ENCODE measurements around the gene RIC1.
"Not testable (repeated sequence)": the region's sequence is repeated elsewhere in the genome, so short reads cannot be mapped to it uniquely, and the experiment has no call there.

The RIC1 gene

DNA sequence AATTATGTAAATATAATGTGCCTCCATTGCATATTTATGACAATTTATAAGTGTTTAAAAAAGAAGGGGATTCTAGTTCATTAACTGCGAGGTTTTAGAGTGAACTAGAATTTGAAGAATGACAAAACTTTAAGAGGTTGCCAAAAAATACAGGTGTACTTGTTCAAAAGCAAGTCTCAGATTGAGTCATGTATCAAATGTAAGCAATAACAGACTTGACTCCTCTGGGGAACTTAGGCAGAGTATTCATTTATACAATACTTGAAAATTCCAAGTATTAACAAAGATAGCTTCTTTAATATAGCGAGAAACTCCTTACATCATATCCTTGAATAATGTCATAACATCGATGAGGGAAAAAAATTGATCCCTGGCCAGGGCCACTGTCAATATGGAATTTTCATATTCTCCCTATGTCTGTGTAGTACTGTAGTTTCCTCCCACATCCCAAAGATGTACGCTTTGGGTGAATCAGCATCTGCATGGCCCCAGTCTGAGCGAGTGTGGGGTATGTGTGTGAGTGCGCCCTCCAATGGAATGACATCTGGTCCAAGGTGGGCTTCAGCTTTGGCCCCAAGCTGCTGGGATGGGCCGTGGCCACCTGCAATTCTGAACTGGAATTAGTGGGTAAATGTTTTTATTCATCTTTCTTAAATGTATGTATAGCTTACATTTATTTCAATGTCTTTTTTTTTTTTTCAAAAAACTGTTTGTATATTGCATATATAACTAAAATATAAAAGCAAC lies 70.1 kb downstream of the RIC1 start:
- no peak for ATAC-seq (replicated peaks)
- Mint-ChIP-seq H3K4me3 (no peak overlapping the region), H3K36me3 (ENCODE audit: insufficient read depth) (no peaks in the 10 kb centered on the region), H3K27ac (no peak overlapping the region), H3K27me3 (no peaks in the 10 kb centered on the region), H3K4me1 (ENCODE audit: low read depth in 2 of 2) (peaks cover 7 to 28% of the 10 kb centered on the region in 2 donors), H3K9me3 (no peaks in the 10 kb centered on the region)
- no peak for DNase-seq

- Mint-ChIP-seq H3K4me3 (no peak overlapping the region), H3K27me3 (no peaks in the 10 kb centered on the region), H3K36me3 (ENCODE audit: insufficient read depth) (peaks cover 8% of the 10 kb centered on the region), H3K4me1 (ENCODE audit: low read depth in 2 of 2) (peaks cover 0 to 3% of the 10 kb centered on the region in 2 donors), H3K27ac (no peak overlapping the region), H3K9me3 (peaks cover 5 to 23% of the 10 kb centered on the region in 2 donors)
- ATAC-seq (replicated peaks) (no peak), DNase-seq (no peak)
Observed at GRCh38 chr9:5708414-5708813, 79.5 kb downstream of the RIC1 start.

DNA sequence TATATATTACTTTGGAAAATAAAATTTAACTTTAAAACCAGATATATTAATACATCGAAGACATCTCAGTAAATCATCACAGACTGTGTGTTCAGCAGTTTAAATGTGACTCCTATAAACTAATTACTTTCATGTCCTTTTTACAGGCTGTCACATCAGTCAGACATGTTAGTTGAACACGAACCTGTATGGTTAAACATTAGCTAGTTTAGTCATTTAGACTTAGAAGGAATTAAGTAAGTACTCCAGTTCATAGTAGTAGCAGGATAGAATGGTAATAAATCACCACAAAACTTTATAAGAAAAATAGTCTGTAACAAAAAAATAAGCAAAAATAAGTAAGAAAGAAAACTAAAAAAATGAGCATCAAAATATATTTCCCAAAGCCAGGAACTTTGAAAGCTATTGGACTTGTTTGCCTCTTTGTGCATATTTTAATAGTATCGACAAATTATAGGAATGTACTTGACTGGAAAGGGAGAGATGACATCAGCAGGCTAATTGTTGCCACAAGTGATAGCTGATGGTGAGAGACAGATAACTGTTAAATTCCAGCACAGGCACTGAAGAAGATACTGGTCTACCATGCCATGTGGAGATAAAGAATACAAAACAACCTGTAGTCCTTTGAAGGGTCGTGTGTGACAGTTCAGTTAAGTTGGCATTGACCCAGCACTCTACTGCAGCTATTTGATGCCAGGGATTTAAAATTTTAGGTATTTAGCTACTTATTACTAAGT lies 83.9 kb downstream of the RIC1 start:
- H3K27me3 Mint-ChIP-seq = no peaks in the 10 kb centered on the region
- peaks cover 2 to 4% of the 10 kb centered on the region in 2 donors for H3K4me1 Mint-ChIP-seq (ENCODE audit: low read depth in 2 of 2)
- peaks cover 14% of the 10 kb centered on the region for H3K36me3 Mint-ChIP-seq (ENCODE audit: insufficient read depth)
- ATAC-seq (replicated peaks) (no peak), DNase-seq (no peak)
- H3K9me3 Mint-ChIP-seq = peaks cover 3 to 17% of the 10 kb centered on the region in 2 donors
- no peak overlapping the region for H3K27ac Mint-ChIP-seq
- no peak overlapping the region for H3K4me3 Mint-ChIP-seq

- H3K9me3 Mint-ChIP-seq = peaks cover 0 to 1% of the 10 kb centered on the region in 2 donors
- H3K36me3 Mint-ChIP-seq (ENCODE audit: insufficient read depth) = peaks cover 11% of the 10 kb centered on the region
- DNase-seq (no peak), ATAC-seq (replicated peaks) (no peak)
- peaks cover 0 to 9% of the 10 kb centered on the region in 2 donors for H3K4me1 Mint-ChIP-seq (ENCODE audit: low read depth in 2 of 2)
- no peak overlapping the region for H3K4me3 Mint-ChIP-seq
- H3K27me3 Mint-ChIP-seq = no peaks in the 10 kb centered on the region
- H3K27ac Mint-ChIP-seq = no peak overlapping the region
Observed at GRCh38 chr9:5714501-5715401, 85.8 kb downstream of the RIC1 start.

GRCh38 chr9:5715548-5716127 lies 86.7 kb downstream of the RIC1 start:
- Mint-ChIP-seq H3K4me3 (no peak overlapping the region), H3K27me3 (no peaks in the 10 kb centered on the region), H3K27ac (no peak overlapping the region), H3K36me3 (ENCODE audit: insufficient read depth) (peaks cover 11% of the 10 kb centered on the region), H3K9me3 (peaks cover 0 to 1% of the 10 kb centered on the region in 2 donors), H3K4me1 (ENCODE audit: low read depth in 2 of 2) (peaks cover 0 to 14% of the 10 kb centered on the region in 2 donors)
- ATAC-seq (replicated peaks) (no peak), DNase-seq (no peak)

- Mint-ChIP-seq H3K4me1 (ENCODE audit: low read depth in 2 of 2) (peaks cover 0 to 14% of the 10 kb centered on the region in 2 donors), H3K36me3 (ENCODE audit: insufficient read depth) (peaks cover 17% of the 10 kb centered on the region)
- H3K27ac Mint-ChIP-seq; H3K4me3 Mint-ChIP-seq; H3K9me3 Mint-ChIP-seq; DNase-seq; H3K27me3 Mint-ChIP-seq; ATAC-seq (replicated peaks): not testable (repeated sequence)
Observed at GRCh38 chr9:5717434-5717833, 88.5 kb downstream of the RIC1 start.

DNA sequence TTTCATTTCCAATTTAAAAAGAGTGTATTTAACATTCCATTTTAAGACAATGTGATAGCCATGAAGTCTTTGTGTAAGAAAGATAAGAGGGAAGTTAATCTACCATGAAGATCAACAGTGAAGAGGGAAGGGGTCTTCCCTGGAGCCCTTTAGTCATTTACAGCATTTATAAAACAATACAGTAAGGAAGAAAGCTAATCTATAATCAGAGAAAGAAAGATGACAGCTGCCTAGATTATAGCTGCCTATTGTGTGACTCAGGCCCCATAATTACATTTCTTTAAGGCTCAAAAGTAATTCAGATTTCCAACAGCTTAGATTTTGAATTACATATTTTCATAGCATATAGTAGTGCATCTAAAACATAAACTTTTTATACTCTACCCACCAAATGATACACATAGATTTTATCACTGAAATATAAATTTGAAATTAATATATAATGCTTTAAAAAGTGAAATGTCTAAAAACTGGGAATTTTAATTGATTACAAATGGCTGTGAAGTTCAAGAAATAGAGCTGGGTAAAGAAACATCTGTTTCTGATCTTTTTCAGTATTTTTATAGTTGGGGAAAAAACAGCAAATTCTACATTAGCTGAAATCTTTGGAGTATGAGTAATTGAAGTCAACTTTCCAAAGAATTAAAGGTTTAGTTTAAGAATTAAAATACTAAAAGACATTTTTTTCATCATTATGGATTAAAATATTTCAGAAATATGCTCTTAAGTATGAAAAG lies 89.6 kb downstream of the RIC1 start:
- no peak for DNase-seq
- H3K36me3 Mint-ChIP-seq (ENCODE audit: insufficient read depth) = peaks cover 13% of the 10 kb centered on the region
- H3K27ac Mint-ChIP-seq = peak overlapping the region in 1 of 2 donors; percentile 4
- H3K4me3 Mint-ChIP-seq = no peak overlapping the region
- H3K9me3 Mint-ChIP-seq = peaks cover 0 to 1% of the 10 kb centered on the region in 2 donors
- H3K27me3 Mint-ChIP-seq = no peaks in the 10 kb centered on the region
- H3K4me1 Mint-ChIP-seq (ENCODE audit: low read depth in 2 of 2) = peaks cover 0 to 14% of the 10 kb centered on the region in 2 donors
- no peak for ATAC-seq (replicated peaks)

DNA sequence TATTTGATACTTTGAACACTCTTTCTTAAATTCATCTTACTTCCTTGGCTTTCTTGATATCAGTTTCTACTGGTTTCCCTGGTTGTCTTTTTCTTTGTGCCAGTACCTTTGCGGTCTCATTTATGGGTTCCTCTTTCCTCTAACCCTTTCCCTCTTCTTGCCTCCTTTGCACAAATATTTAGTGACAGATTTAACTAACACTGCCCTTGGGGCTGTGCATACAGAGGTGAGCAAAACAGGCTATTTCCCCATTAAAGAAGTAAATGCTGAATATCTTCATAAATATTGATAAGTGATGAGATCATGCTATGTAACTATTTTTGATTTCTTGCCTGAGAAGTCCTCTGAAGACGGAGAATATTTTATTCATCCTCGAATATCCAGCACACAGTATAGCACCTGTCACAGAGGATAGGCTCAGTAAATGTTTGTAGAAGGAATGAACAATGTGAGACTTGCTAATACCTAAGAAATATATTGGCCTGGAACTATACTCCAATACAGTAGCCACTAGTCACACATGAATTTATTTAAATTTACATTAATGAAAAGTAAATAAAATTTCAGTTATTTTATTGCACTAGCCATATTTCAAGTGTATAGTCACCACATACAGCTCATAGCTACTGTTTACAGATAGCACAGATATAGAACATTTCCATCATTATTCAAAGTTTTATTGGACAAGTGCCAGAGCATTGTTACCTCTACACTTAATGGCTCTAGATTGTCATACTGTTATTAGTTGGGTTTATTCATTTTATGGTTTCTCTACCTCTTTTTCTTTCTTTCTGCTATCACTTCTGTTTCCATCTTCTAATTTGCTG lies 90.4 kb downstream of the RIC1 start:
- H3K9me3 Mint-ChIP-seq = peaks cover 0 to 1% of the 10 kb centered on the region in 2 donors
- peaks cover 9% of the 10 kb centered on the region for H3K36me3 Mint-ChIP-seq (ENCODE audit: insufficient read depth)
- DNase-seq (no peak), ATAC-seq (replicated peaks) (no peak)
- H3K27me3 Mint-ChIP-seq = no peaks in the 10 kb centered on the region
- H3K4me3 Mint-ChIP-seq = no peak overlapping the region
- peak overlapping the region in 1 of 2 donors; percentile 17 for H3K27ac Mint-ChIP-seq
- H3K4me1 Mint-ChIP-seq (ENCODE audit: low read depth in 2 of 2) = peaks cover 0 to 18% of the 10 kb centered on the region in 2 donors

DNA sequence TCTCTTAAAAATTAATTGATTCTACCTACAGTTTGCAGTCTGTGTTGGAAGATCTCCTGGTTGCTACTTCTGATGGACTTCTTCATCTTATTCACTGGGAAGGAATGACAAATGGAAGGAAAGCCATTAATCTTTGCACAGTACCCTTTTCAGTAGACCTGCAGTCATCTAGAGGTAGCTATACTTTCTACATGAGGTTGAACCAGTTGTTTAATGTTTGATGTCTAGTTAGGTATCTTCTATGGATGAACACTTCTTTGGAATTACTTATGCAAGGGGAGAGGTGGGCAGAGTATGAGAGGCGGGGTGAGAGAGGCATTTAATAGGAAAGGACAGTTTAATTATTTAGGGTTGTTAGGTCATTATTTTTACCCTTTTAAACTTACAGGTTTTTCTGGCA lies 91.2 kb downstream of the RIC1 start:
- H3K36me3 Mint-ChIP-seq (ENCODE audit: insufficient read depth) = peaks cover 9% of the 10 kb centered on the region
- H3K4me1 Mint-ChIP-seq (ENCODE audit: low read depth in 2 of 2) = peaks cover 0 to 18% of the 10 kb centered on the region in 2 donors
- peak overlapping the region; percentile 4 to 17 for H3K27ac Mint-ChIP-seq
- DNase-seq (no peak), ATAC-seq (replicated peaks) (no peak)
- H3K27me3 Mint-ChIP-seq = no peaks in the 10 kb centered on the region
- no peak overlapping the region for H3K4me3 Mint-ChIP-seq
- H3K9me3 Mint-ChIP-seq = peaks cover 0 to 1% of the 10 kb centered on the region in 2 donors

DNA sequence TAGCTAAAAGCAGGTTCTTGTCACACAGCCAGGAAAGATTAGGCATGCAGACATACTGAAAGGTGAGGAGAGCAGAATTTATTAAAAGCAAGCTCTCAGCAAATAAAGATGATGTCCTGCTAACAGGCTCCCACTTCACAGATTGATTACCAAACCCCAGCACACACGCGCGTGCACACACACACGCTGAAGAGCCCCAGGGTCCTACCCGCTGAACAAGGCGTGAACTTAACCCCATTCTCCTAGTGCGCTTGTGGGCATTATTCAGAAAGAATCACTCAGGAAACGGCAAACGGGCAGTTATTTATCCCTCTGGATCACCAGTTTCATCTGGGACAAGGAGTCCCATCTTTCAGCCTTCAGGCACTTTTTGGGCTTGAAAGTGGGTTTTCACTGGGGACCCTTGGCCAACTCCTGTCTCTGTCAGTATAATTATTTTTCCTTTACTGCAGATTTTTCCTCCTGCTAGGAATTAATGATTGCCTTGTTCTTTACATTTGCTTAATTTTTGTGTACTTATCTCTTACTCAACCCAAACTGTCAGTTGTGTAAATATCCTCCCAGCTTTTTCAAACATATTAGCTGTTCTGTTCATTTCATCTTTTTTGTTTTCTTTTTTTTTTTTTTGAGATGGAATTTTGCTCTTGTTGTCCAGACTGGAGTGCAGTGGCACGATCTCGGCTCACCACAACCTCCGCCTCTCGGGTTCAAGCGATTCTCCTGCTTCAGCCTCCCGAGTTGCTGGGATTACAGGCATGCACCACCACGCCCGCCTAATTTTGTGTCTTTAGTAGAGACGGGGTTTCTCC lies 92.6 kb downstream of the RIC1 start:
- Mint-ChIP-seq H3K36me3 (ENCODE audit: insufficient read depth) (peaks cover 6% of the 10 kb centered on the region), H3K4me1 (ENCODE audit: low read depth in 2 of 2) (peaks cover 5 to 24% of the 10 kb centered on the region in 2 donors), H3K4me3 (no peak overlapping the region), H3K27ac (no peak overlapping the region), H3K27me3 (no peaks in the 10 kb centered on the region), H3K9me3 (peaks cover 0 to 1% of the 10 kb centered on the region in 2 donors)
- no peak for DNase-seq
- ATAC-seq (replicated peaks) = no peak

DNA sequence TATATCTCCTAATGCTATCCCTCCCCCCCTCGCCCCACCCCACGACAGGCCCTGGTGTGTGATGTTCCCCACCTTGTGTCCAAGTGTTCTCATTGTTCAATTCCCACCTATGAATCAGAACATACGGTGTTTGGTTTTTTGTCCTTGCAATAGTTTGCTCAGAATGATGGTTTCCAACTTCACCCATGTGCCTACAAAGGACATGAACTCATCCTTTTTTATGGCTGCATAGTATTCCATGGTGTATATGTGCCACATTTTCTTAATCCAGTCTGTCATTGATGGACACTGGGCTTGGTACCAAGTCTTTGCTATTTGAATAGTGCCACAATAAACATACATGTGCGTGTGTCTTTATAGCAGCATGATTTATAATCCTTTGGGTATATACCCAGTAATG lies 93.8 kb downstream of the RIC1 start:
- H3K36me3 Mint-ChIP-seq (ENCODE audit: insufficient read depth); DNase-seq; H3K9me3 Mint-ChIP-seq; H3K27me3 Mint-ChIP-seq; ATAC-seq (replicated peaks); H3K27ac Mint-ChIP-seq; H3K4me3 Mint-ChIP-seq: not testable (repeated sequence)
- peaks cover 5 to 25% of the 10 kb centered on the region in 2 donors for H3K4me1 Mint-ChIP-seq (ENCODE audit: low read depth in 2 of 2)

All from effector memory CD8-positive, alpha-beta T cell (primary cell).